AG10803 (cell line): Measurements from ENCODE around the gene JAKMIP1.

Experiments used
- DNase-seq: peaks from one replicate; pipeline ENCODE4 v3.0.0; 2010; ENCODE audit warnings: low read depth
- H3K4me3 ChIP-seq: 2 replicates; pipeline ENCODE4 v1.5.1; 2011; ENCODE audit warnings: mild to moderate bottlenecking, low read length, control low read depth
- CTCF ChIP-seq: conservative IDR thresholded peaks from 2 replicates; pipeline ENCODE4 v1.5.1; 2011; ENCODE audit warnings: mild to moderate bottlenecking, low read length, control low read depth, inconsistent platforms

Gene JAKMIP1

DNA sequence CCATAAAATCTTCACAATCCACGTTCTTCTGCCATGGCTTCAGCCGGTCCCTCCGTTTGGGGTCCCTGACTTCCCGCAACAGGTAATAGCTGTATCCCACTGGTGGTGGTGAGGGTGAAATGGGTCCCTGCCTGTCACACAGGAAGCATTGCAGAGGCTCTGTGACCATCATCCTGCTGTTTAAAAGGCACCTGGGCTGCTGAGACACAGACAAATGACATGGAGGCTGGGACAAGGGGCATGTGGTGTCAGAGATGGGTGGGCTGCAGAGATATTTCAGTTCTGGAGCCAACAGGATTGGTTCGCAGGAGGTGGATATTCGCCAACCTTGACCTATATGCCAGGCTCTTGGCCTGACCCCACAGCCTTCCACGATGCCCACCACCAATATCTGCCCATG is 82.1 kb downstream of the JAKMIP1 start:
- DNase-seq: no peak
- TF ChIP-seq CTCF: no peak
- H3K4me3 ChIP-seq: no peak overlapping the region

DNA sequence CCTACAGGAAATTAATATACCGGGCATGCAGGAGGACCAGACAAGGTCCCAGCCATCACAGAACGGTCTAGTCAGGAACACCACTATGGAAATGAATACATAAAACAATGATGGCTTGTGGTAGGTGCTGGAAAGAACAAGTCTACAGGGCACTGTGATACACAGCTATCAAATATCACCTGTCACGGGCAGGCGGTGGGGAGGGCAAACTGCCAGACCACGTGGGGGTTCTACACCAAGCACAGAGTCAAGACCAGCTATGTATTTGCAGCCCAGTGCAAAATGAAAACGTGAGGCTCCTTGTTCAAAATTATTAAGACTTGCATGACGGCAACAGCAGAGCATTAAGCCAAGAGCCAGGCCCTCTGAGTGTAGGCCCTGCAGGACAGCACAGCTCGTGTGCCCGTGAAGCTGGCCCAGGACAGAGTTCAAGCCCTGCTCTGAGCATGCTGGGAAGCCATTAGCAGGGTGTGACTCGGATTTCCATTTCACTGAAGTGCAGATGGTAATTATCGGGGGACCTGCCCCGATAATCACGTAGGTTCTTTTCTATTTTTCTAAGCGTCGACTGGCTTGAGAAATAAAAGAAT is 83.6 kb downstream of the JAKMIP1 start:
- no peak for DNase-seq
- no peak overlapping the region for H3K4me3 ChIP-seq
- no peak for TF ChIP-seq CTCF

DNA sequence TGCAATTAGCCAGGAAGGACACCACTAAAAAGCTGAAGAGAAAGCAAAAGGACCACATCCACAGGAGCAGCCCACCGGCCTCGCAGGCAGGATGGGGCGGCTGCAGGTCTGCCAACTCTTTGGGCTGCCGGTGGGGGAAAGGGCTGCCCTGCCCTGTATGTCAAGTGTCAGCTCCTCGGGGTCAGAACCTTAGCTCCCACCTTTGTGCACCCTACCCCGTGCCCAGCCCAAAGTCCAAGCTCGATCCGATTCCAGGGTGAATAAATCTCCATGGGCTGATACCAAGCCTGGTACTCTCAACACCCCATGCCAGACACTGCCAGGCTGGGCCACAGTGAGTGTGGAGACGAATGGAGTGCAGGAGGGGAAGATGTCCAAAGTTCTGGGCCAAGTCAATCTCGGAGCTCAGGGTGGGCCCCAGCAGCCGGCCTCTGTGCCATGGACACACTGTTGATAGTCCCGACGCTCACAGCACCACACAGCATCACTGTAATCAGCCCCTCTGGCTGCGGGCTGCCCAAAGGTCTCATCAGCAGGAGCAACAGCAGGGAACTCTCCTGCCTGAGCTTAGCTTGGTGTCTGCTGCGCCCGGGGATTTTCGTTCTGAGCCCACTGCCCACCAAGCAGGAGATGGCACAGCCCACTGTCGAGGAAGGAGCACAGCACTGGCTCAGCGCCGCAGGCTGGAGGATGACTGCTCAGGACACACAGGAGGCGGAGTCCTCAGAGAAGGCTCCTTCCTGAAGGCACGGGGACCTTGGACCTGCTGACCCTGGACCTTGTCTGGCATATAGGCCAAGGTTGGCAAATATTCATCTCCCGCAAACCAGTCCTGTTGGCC is 84.4 kb downstream of the JAKMIP1 start:
- H3K4me3 ChIP-seq: no peak overlapping the region
- no peak for DNase-seq
- TF ChIP-seq CTCF: no peak

- no peak for DNase-seq
- no peak overlapping the region for H3K4me3 ChIP-seq
- TF ChIP-seq CTCF: no peak
These were observed 85.0 kb downstream of the JAKMIP1 start for GRCh38 chr4:6115342-6115741.

- no peak overlapping the region for H3K4me3 ChIP-seq
- no peak for TF ChIP-seq CTCF
- no peak for DNase-seq
These were observed 85.7 kb downstream of the JAKMIP1 start for GRCh38 chr4:6114601-6115000.

GRCh38 chr4:6114181-6114580 is 86.2 kb downstream of the JAKMIP1 start:
- no peak for DNase-seq
- no peak overlapping the region for H3K4me3 ChIP-seq
- no peak for TF ChIP-seq CTCF

- no peak overlapping the region for H3K4me3 ChIP-seq
- DNase-seq: no peak
- TF ChIP-seq CTCF: no peak
These were observed 86.7 kb downstream of the JAKMIP1 start for GRCh38 chr4:6113641-6114040.
